ENCODE results near the gene BNIP1. TPM values are rescaled to one million over a fixed set of nuclear protein-coding genes. Genes with fewer than 3 reads are reported as not detected.

The BNIP1 gene
- polyA plus RNA-seq, 10 donors = 10.9 to 13.2 (median 12.4) TPM

GRCh38 chr5:173208296-173208695, 64.0 kb downstream of the BNIP1 start:
- DNase-seq = no peak

DNA sequence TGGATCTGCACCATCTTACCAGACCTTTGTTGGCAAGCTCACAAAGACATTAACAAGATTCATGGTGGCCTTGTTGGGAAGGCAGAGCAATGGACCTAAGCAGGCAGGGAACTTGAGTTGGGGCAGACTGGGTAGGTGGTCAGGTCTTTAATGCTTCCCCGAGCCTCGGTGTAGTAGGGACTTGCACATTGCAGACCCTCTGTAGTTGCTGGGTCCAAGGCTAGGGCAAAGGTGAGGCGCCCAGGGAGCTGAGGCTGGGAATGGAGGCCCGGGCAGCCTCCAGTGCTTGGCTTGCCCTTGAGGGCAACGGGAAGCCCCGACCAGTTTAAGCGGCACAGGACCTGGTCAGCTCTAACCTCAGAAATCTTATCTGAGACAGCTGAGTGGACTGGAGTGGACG, 66.5 kb downstream of the BNIP1 start:
- DNase-seq = no peak

GRCh38 chr5:173211284-173211683, 67.0 kb downstream of the BNIP1 start:
- DNase-seq = no peak

- DNase-seq = no peak
Observed at GRCh38 chr5:173213236-173213933, 69.1 kb downstream of the BNIP1 start.

Other genes with a start within 250 kb of the BNIP1 start
- 10 to 100 TPM; 29.9 to 49.1 (median 37.0) TPM for gene RPL26L1, start 185.1 kb upstream of the BNIP1 start, polyA plus RNA-seq (ENCODE audit: insufficient read length in 10 of 10)
- gene ATP6V0E1, start 160.8 kb upstream of the BNIP1 start, polyA plus RNA-seq (ENCODE audit: insufficient read length in 10 of 10) = 100 to 1,000 TPM in 6 of 10 donors, 10 to 100 TPM in 4; 88.1 to 115 (median 101) TPM
- gene CREBRF, start 88.2 kb upstream of the BNIP1 start, polyA plus RNA-seq (ENCODE audit: insufficient read length in 10 of 10) = 10 to 100 TPM in 1 of 10 donors, 1 to 10 TPM in 9; 6.1 to 11.2 (median 8.4) TPM
- not detected for gene NKX2-5, start 90.7 kb downstream of the BNIP1 start, polyA plus RNA-seq (ENCODE audit: insufficient read length in 10 of 10)
- 10 to 100 TPM in 1 of 10 donors, 1 to 10 TPM in 9; 3.4 to 11.0 (median 6.4) TPM for gene STC2, start 183.9 kb downstream of the BNIP1 start, polyA plus RNA-seq (ENCODE audit: insufficient read length in 10 of 10)

All from muscle of back (tissue), 11 donors.